HepG2 (cell line): ENCODE results near the gene ALG8. TPM values are rescaled to one million over a fixed set of nuclear protein-coding genes. Genes with fewer than 3 reads are reported as not detected.
A peak's percentile ranks its signal among the peaks of the same experiment; 100 is the strongest.

Experiments
- ATRX ChIP-seq: sonication (generic); formaldehyde crosslinking; IDR thresholded peaks from 2 replicates; pipeline ENCODE4 v1.4.0; 2020; ENCODE audit warnings: missing genetic modification reagents, borderline replicate concordance
- HMG20A ChIP-seq: IDR thresholded peaks from 2 replicates; pipeline ENCODE4 v1.6.1; 2016; ENCODE audit warnings: borderline replicate concordance
- HOXA3 ChIP-seq: sonication (generic); formaldehyde crosslinking; IDR thresholded peaks from 2 replicates; pipeline ENCODE4 v1.5.0; 2020; ENCODE audit warnings: missing genetic modification reagents
- MAFG ChIP-seq: sonication (generic); formaldehyde crosslinking; IDR thresholded peaks from 2 replicates; pipeline ENCODE4 v1.5.1; 2020; ENCODE audit warnings: mild to moderate bottlenecking, missing genetic modification reagents
- MBNL3 ChIP-seq: fragments of 250-450 bp; sonication (Bioruptor Pico); conservative IDR thresholded peaks from 2 replicates; pipeline ENCODE4 v1.8.0; 2022; ENCODE audit warnings: mild to moderate bottlenecking, inconsistent platforms
- PRPF4 ChIP-seq: fragments of 200-400 bp; formaldehyde crosslinking; IDR thresholded peaks from 2 replicates; pipeline ENCODE4 v1.6.1; 2016; ENCODE audit warnings: low read length, low read depth; ENCODE audit not compliant: poor library complexity, severe bottlenecking
- RELA ChIP-seq: sonication (generic); formaldehyde crosslinking; IDR thresholded peaks from 2 replicates; pipeline ENCODE4 v1.4.0; 2020; ENCODE audit warnings: missing genetic modification reagents
- RXRB ChIP-seq: IDR thresholded peaks from 2 replicates; pipeline ENCODE4 v1.6.1; 2016; ENCODE audit warnings: borderline replicate concordance, missing genetic modification reagents, missing compliant biosample characterization
- SKI ChIP-seq: fragments of 450-650 bp; IDR thresholded peaks from one replicate; pipeline ENCODE4 v1.6.1; 2018; ENCODE audit warnings: mild to moderate bottlenecking; ENCODE audit not compliant: partially characterized antibody
- TOPORS ChIP-seq: sonication (generic); formaldehyde crosslinking; IDR thresholded peaks from 2 replicates; pipeline ENCODE4 v1.8.0; 2023; ENCODE audit warnings: mild to moderate bottlenecking, missing genetic modification reagents
- TP53 ChIP-seq: sonication (generic); formaldehyde crosslinking; conservative IDR thresholded peaks from 2 replicates; pipeline ENCODE4 v1.4.0; 2020; ENCODE audit warnings: missing genetic modification reagents
- ZFY ChIP-seq: sonication (generic); formaldehyde crosslinking; IDR thresholded peaks from 2 replicates; pipeline ENCODE4 v1.4.0; 2020; ENCODE audit warnings: missing genetic modification reagents
- ZNF138 ChIP-seq: sonication (generic); formaldehyde crosslinking; IDR thresholded peaks from 2 replicates; pipeline ENCODE4 v1.5.0; 2020; ENCODE audit warnings: mild to moderate bottlenecking, low read depth, missing genetic modification reagents
- ZNF563 ChIP-seq: sonication (generic); formaldehyde crosslinking; IDR thresholded peaks from 2 replicates; pipeline ENCODE4 v1.8.0; 2022; ENCODE audit warnings: mild to moderate bottlenecking, moderate library complexity, missing genetic modification reagents
- ZNF619 ChIP-seq: sonication (generic); formaldehyde crosslinking; IDR thresholded peaks from 2 replicates; pipeline ENCODE4 v1.4.0; 2020; ENCODE audit warnings: mild to moderate bottlenecking, missing genetic modification reagents
- polyA plus RNA-seq, 8 experiments: library from polyadenylated mRNA; depleted of rRNA in 3 of 8; stranded (reverse) in 7 of 8; unstranded in 1 of 8; fragments of >200 nt; fragmentation: Illumina TruSeq in 4 of 8; extraction: Trizol in 4 of 8; gene quantifications; 2 replicates each; pipeline versions ENCODE4 v1.2.1 to v1.2.3, GENCODE V29; 2011 to 2016; ENCODE audit warnings: low read depth in 4 of 8, missing spikeins in 1 of 8, mixed read lengths in 1 of 8; ENCODE audit not compliant: insufficient read depth in 1 of 8
- total RNA-seq, 5 experiments: library from RNA; depleted of rRNA; stranded (reverse); fragments of >200 nt; fragmentation: Illumina TruSeq; extraction: Trizol; gene quantifications; 2 replicates each; pipeline ENCODE4 v1.2.3, GENCODE V29; 2016; ENCODE audit warnings: low read depth in 1 of 5
- TF ChIP-seq, protein P1 (sequence below): sonication (generic); formaldehyde crosslinking; IDR thresholded peaks from 2 replicates; pipeline ENCODE4 v1.9.0; 2021; ENCODE audit warnings: mild to moderate bottlenecking, missing genetic modification reagents
- TF ChIP-seq, protein P2 (sequence below): sonication (generic); formaldehyde crosslinking; IDR thresholded peaks from 2 replicates; pipeline ENCODE4 v1.5.1; 2020; ENCODE audit warnings: missing genetic modification reagents, mild to moderate bottlenecking, borderline replicate concordance
- TF ChIP-seq, protein P3 (sequence below), 2 experiments: IDR thresholded peaks; 2 replicates each; pipeline ENCODE4 v1.6.1; 2011 to 2012; ENCODE audit warnings: low read length in 2 of 2, borderline replicate concordance in 1 of 2, low read depth in 1 of 2, mild to moderate bottlenecking in 1 of 2, moderate library complexity in 1 of 2

The ALG8 gene
- total and polyA plus RNA-seq, 2 of the 13 experiments (the other 11 are each of a cell fraction or from before 2014, with no cell fraction given), result 75.8 to 88.0 TPM

DNA sequence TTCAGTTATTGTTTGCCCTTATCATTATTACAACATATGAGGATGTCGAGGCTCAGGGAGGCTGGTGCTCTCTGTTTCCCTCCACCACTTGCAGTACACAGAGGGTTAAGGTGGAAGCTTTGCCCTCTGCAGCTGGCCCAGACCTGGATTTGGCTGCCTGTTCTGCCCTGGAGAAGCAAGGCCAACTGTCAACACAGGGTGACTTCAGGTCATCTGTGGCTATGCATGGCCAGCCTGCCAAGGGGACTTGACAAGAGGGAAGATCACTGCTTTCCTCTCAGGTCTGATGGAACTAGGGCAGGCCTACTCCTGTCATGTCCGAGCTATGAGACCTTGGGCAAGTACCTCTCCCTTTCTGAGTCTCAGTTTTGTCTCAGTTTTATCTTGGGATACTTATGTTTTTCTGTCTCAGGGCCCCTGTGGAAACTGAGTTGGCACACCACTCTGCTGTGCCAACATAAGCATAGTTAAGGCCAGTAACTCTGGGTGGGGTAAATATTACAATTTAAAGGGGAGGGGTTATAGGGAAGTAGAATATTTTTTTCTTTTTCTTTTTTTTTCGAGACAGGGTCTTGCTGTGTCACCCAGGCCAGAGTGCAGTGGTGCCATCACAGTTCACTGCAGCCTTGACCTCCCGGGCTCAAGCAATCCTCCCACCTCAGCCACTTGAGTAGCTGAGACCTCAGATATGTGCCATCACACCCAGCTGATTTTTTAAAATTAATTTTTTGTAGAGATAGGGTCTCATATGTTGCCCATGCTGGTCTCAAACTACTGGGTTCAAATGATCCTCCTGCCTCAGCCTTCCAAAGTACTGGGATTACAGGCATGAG, 78.1 kb downstream of the ALG8 start (continued):
- TF ChIP-seq ZNF138 (CRISPR knock-in tag), result no peak
- TF ChIP-seq RXRB (CRISPR knock-in tag), result peak; percentile 96
- TF ChIP-seq HOXA3 (CRISPR knock-in tag), result peak; percentile 51; the same call in 1 of the 2 replicates
- peak; percentile 11; the same call in 1 of the 2 replicates for TF ChIP-seq HMG20A (CRISPR knock-in tag)
- TF ChIP-seq, protein P1, sequence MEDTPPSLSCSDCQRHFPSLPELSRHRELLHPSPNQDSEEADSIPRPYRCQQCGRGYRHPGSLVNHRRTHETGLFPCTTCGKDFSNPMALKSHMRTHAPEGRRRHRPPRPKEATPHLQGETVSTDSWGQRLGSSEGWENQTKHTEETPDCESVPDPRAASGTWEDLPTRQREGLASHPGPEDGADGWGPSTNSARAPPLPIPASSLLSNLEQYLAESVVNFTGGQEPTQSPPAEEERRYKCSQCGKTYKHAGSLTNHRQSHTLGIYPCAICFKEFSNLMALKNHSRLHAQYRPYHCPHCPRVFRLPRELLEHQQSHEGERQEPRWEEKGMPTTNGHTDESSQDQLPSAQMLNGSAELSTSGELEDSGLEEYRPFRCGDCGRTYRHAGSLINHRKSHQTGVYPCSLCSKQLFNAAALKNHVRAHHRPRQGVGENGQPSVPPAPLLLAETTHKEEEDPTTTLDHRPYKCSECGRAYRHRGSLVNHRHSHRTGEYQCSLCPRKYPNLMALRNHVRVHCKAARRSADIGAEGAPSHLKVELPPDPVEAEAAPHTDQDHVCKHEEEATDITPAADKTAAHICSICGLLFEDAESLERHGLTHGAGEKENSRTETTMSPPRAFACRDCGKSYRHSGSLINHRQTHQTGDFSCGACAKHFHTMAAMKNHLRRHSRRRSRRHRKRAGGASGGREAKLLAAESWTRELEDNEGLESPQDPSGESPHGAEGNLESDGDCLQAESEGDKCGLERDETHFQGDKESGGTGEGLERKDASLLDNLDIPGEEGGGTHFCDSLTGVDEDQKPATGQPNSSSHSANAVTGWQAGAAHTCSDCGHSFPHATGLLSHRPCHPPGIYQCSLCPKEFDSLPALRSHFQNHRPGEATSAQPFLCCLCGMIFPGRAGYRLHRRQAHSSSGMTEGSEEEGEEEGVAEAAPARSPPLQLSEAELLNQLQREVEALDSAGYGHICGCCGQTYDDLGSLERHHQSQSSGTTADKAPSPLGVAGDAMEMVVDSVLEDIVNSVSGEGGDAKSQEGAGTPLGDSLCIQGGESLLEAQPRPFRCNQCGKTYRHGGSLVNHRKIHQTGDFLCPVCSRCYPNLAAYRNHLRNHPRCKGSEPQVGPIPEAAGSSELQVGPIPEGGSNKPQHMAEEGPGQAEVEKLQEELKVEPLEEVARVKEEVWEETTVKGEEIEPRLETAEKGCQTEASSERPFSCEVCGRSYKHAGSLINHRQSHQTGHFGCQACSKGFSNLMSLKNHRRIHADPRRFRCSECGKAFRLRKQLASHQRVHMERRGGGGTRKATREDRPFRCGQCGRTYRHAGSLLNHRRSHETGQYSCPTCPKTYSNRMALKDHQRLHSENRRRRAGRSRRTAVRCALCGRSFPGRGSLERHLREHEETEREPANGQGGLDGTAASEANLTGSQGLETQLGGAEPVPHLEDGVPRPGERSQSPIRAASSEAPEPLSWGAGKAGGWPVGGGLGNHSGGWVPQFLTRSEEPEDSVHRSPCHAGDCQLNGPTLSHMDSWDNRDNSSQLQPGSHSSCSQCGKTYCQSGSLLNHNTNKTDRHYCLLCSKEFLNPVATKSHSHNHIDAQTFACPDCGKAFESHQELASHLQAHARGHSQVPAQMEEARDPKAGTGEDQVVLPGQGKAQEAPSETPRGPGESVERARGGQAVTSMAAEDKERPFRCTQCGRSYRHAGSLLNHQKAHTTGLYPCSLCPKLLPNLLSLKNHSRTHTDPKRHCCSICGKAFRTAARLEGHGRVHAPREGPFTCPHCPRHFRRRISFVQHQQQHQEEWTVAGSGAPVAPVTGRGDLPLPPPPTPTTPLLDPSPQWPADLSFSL (CRISPR knock-in tag), result no peak
- no peak for TF ChIP-seq PRPF4
- TF ChIP-seq SKI, result no peak
- TF ChIP-seq TP53, result no peak
- TF ChIP-seq ZNF619 (CRISPR knock-in tag), result no peak
- TF ChIP-seq ZFY (CRISPR knock-in tag), result peak; percentile 65
- no peak for TF ChIP-seq RELA (CRISPR knock-in tag)
- no peak for TF ChIP-seq ZNF563 (CRISPR knock-in tag)
- TF ChIP-seq, protein P2, sequence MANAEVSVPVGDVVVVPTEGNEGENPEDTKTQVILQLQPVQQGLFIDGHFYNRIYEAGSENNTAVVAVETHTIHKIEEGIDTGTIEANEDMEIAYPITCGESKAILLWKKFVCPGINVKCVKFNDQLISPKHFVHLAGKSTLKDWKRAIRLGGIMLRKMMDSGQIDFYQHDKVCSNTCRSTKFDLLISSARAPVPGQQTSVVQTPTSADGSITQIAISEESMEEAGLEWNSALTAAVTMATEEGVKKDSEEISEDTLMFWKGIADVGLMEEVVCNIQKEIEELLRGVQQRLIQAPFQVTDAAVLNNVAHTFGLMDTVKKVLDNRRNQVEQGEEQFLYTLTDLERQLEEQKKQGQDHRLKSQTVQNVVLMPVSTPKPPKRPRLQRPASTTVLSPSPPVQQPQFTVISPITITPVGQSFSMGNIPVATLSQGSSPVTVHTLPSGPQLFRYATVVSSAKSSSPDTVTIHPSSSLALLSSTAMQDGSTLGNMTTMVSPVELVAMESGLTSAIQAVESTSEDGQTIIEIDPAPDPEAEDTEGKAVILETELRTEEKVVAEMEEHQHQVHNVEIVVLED (CRISPR knock-in tag), result 0 out of 2 replicates have a peak, but pooled peaks have one; percentile 38
- no peak for TF ChIP-seq TOPORS (CRISPR knock-in tag)
- TF ChIP-seq ATRX, result no peak
- TF ChIP-seq, protein P3, sequence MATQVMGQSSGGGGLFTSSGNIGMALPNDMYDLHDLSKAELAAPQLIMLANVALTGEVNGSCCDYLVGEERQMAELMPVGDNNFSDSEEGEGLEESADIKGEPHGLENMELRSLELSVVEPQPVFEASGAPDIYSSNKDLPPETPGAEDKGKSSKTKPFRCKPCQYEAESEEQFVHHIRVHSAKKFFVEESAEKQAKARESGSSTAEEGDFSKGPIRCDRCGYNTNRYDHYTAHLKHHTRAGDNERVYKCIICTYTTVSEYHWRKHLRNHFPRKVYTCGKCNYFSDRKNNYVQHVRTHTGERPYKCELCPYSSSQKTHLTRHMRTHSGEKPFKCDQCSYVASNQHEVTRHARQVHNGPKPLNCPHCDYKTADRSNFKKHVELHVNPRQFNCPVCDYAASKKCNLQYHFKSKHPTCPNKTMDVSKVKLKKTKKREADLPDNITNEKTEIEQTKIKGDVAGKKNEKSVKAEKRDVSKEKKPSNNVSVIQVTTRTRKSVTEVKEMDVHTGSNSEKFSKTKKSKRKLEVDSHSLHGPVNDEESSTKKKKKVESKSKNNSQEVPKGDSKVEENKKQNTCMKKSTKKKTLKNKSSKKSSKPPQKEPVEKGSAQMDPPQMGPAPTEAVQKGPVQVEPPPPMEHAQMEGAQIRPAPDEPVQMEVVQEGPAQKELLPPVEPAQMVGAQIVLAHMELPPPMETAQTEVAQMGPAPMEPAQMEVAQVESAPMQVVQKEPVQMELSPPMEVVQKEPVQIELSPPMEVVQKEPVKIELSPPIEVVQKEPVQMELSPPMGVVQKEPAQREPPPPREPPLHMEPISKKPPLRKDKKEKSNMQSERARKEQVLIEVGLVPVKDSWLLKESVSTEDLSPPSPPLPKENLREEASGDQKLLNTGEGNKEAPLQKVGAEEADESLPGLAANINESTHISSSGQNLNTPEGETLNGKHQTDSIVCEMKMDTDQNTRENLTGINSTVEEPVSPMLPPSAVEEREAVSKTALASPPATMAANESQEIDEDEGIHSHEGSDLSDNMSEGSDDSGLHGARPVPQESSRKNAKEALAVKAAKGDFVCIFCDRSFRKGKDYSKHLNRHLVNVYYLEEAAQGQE (IDR thresholded peaks at IDR 0.05; ENCODE audit: borderline replicate concordance in 1 of 2, low read depth in 1 of 2, low read length in 2 of 2), result no peak
- TF ChIP-seq MBNL3 (CRISPR knock-in tag), result no peak
- TF ChIP-seq MAFG (CRISPR knock-in tag), result no peak
